ENCODE measurements around the gene BLMH. TPM values are rescaled to one million over a fixed set of nuclear protein-coding genes. Genes with fewer than 3 reads are reported as not detected.

BLMH gene, protein sequence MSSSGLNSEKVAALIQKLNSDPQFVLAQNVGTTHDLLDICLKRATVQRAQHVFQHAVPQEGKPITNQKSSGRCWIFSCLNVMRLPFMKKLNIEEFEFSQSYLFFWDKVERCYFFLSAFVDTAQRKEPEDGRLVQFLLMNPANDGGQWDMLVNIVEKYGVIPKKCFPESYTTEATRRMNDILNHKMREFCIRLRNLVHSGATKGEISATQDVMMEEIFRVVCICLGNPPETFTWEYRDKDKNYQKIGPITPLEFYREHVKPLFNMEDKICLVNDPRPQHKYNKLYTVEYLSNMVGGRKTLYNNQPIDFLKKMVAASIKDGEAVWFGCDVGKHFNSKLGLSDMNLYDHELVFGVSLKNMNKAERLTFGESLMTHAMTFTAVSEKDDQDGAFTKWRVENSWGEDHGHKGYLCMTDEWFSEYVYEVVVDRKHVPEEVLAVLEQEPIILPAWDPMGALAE
- total RNA-seq, result 10 to 100 TPM; 21.2 to 29.2 (median 23.8) TPM
- 10 to 100 TPM; 17.0 to 33.0 (median 17.6) TPM for polyA plus RNA-seq
- long read RNA-seq, donor 1, transcript BLMH-201 (12 exons, 2,365 nt), result major isoform, 45 of 52 reads
- long read RNA-seq, donor 1, partial matches to known transcripts, result 4 of 52 reads
- long read RNA-seq, donor 1, other reads (novel, unspliced or antisense), result 1 of 52 reads
- long read RNA-seq, donor 2, transcript BLMH-201 (12 exons, 2,365 nt), result major isoform, 75 of 85 reads
- long read RNA-seq, donor 2, partial matches to known transcripts, result 2 of 85 reads
- long read RNA-seq, donor 2, other reads (novel, unspliced or antisense), result 8 of 85 reads

GRCh38 chr17:30291543-30292285 lies at the start of gene BLMH:
TSS of gene BLMH (minus strand) at chr17:30291944. CDS start at chr17:30291819, 125 bp downstream.
- Histone ChIP-seq H3K4me3 (peak within 1 kb of the TSS; percentile 86), H3K27me3 (ENCODE audit: insufficient read depth in 3 of 3, low read length in 2 of 3) (no peaks in the 10 kb centered on the region), H3K36me3 (ENCODE audit: insufficient read depth in 1 of 2, low read depth in 1 of 2) (peaks cover 0 to 36% of the 10 kb centered on the region in 2 donors), H3K27ac (peak within 1 kb of the TSS; percentile 64), H3K9me3 (no peaks in the 10 kb centered on the region), H3K4me1 (peaks cover 15% of the 10 kb centered on the region)
- TF ChIP-seq, protein P1, sequence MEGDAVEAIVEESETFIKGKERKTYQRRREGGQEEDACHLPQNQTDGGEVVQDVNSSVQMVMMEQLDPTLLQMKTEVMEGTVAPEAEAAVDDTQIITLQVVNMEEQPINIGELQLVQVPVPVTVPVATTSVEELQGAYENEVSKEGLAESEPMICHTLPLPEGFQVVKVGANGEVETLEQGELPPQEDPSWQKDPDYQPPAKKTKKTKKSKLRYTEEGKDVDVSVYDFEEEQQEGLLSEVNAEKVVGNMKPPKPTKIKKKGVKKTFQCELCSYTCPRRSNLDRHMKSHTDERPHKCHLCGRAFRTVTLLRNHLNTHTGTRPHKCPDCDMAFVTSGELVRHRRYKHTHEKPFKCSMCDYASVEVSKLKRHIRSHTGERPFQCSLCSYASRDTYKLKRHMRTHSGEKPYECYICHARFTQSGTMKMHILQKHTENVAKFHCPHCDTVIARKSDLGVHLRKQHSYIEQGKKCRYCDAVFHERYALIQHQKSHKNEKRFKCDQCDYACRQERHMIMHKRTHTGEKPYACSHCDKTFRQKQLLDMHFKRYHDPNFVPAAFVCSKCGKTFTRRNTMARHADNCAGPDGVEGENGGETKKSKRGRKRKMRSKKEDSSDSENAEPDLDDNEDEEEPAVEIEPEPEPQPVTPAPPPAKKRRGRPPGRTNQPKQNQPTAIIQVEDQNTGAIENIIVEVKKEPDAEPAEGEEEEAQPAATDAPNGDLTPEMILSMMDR (IDR thresholded peaks at IDR 0.05), result no peak
- DNase-seq (peak; percentile 86 to 89), ATAC-seq (peak; percentile 93 to 97 (median 96))
- intact Hi-C loops (cut with DNase I), result no loop called here
- 0 to 1% (median 1%) methylated on average over 58 to 88 of the region's 89 CpGs for WGBS, 3 donors

GRCh38 chr17:30340801-30341356 lies 49.1 kb upstream of the BLMH start:
- Histone ChIP-seq H3K4me1 (no peaks in the 10 kb centered on the region), H3K27ac (no peak overlapping the region), H3K4me3 (no peak overlapping the region), H3K9me3 (no peaks in the 10 kb centered on the region), H3K36me3 (ENCODE audit: insufficient read depth in 1 of 2, low read depth in 1 of 2) (no peaks in the 10 kb centered on the region), H3K27me3 (ENCODE audit: insufficient read depth in 3 of 3, low read length in 2 of 3) (no peaks in the 10 kb centered on the region)
- intact Hi-C loops (cut with DNase I), result no loop called here
- ATAC-seq (no peak), DNase-seq (no peak)
- TF ChIP-seq, protein P1 (IDR thresholded peaks at IDR 0.05), result no peak
- WGBS, 3 donors, result 39 to 57% (median 43%) methylated on average over 6 of the region's 6 CpGs

GRCh38 chr17:30339086-30339485 lies 47.3 kb upstream of the BLMH start:
- Histone ChIP-seq H3K4me3 (no peak overlapping the region), H3K27me3 (ENCODE audit: insufficient read depth in 3 of 3, low read length in 2 of 3) (no peaks in the 10 kb centered on the region), H3K4me1 (no peaks in the 10 kb centered on the region), H3K36me3 (ENCODE audit: insufficient read depth in 1 of 2, low read depth in 1 of 2) (no peaks in the 10 kb centered on the region), H3K27ac (no peak overlapping the region), H3K9me3 (no peaks in the 10 kb centered on the region)
- WGBS, 3 donors, result 69 to 83% (median 74%) methylated on average over 2 of the region's 2 CpGs
- intact Hi-C loops (cut with DNase I), result loop anchor here in 1 of 2 donors (5.0 kb wide), 1 partner anchor 237 kb away; no protein-coding TSS in a partner anchor
- DNase-seq (no peak), ATAC-seq (no peak)
- TF ChIP-seq, protein P1 (IDR thresholded peaks at IDR 0.05), result no peak

DNA sequence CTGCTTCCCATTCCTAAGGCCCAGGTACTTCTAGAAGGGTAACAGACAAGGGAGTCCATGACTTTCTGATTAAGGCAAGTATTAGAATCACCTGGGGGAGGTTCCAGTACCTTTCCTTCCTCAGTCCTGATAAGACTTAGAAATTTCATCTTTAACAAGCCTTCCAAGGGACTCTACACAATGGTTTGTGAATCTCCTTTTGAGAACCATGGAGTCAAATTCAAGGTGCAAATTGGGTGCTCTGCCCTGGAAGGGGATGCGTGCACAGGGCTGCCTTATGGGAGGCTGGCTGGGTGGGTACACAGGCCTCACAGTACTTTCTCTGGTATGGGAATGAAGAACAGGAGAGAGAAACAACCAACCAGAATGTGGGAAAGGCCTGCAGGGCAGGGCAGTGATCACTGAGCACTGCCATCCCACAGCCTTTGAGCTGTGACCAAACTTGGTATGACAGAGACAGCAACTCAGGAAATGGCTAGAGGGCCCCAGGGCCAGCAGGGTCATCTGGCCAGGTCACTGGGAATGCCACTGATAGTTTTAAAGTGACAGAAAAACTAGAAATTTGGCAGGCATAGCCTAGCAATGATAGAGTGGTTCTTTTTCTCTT lies 45.8 kb upstream of the BLMH start:
- no peak for ATAC-seq
- H3K27ac ChIP-seq, result no peak overlapping the region
- no peak for DNase-seq
- TF ChIP-seq, protein P1 (IDR thresholded peaks at IDR 0.05), result no peak
- 93 to 100% (median 97%) methylated on average over 1 of the region's 1 CpG for WGBS, 3 donors
- no peak overlapping the region for H3K4me3 ChIP-seq
- no peaks in the 10 kb centered on the region for H3K36me3 ChIP-seq (ENCODE audit: insufficient read depth in 1 of 2, low read depth in 1 of 2)
- H3K9me3 ChIP-seq, result no peaks in the 10 kb centered on the region
- H3K27me3 ChIP-seq (ENCODE audit: insufficient read depth in 3 of 3, low read length in 2 of 3), result peaks cover 0 to 4% (median 0%) of the 10 kb centered on the region in 3 donors
- intact Hi-C loops (cut with DNase I), result loop anchor here in 1 of 2 donors (5.0 kb wide), 1 partner anchor 235 kb away; no protein-coding TSS in a partner anchor
- H3K4me1 ChIP-seq, result no peaks in the 10 kb centered on the region

All from psoas muscle (tissue), 8 donors.